ENCODE data around the gene PRM2.

Gene PRM2

GRCh38 chr16:11238272-11239202, 37.7 kb downstream of the PRM2 start:
- TF ChIP-seq CTCF (IDR thresholded peaks at IDR 0.05; ENCODE audit: low read depth, low read length), result no peak
- Histone ChIP-seq H3K27me3 (no peaks in the 10 kb centered on the region), H3K4me3 (ENCODE audit: low read depth, low read length) (no peak overlapping the region), H3K36me3 (no peaks in the 10 kb centered on the region), H3K9me3 (no peaks in the 10 kb centered on the region), H3K4me1 (no peaks in the 10 kb centered on the region)
- DNase-seq, result no peak

GRCh38 chr16:11236461-11237254, 39.6 kb downstream of the PRM2 start:
- no peaks in the 10 kb centered on the region for H3K4me1 ChIP-seq
- no peaks in the 10 kb centered on the region for H3K36me3 ChIP-seq
- no peaks in the 10 kb centered on the region for H3K27me3 ChIP-seq
- no peak overlapping the region for H3K4me3 ChIP-seq (ENCODE audit: low read depth, low read length)
- H3K9me3 ChIP-seq, result no peaks in the 10 kb centered on the region
- TF ChIP-seq CTCF (IDR thresholded peaks at IDR 0.05; ENCODE audit: low read depth, low read length), result no peak
- no peak for DNase-seq

GRCh38 chr16:11235703-11235991, 40.6 kb downstream of the PRM2 start:
- no peak for TF ChIP-seq CTCF (IDR thresholded peaks at IDR 0.05; ENCODE audit: low read depth, low read length)
- Histone ChIP-seq H3K4me1 (no peaks in the 10 kb centered on the region), H3K27me3 (no peaks in the 10 kb centered on the region), H3K36me3 (no peaks in the 10 kb centered on the region), H3K4me3 (ENCODE audit: low read depth, low read length) (no peak overlapping the region), H3K9me3 (no peaks in the 10 kb centered on the region; the same call in 1 of the 2 replicates)
- no peak for DNase-seq

- no peaks in the 10 kb centered on the region for H3K36me3 ChIP-seq
- no peaks in the 10 kb centered on the region for H3K4me1 ChIP-seq
- no peak for TF ChIP-seq CTCF (IDR thresholded peaks at IDR 0.05; ENCODE audit: low read depth, low read length)
- no peaks in the 10 kb centered on the region; the same call in 1 of the 2 replicates for H3K9me3 ChIP-seq
- no peak overlapping the region for H3K4me3 ChIP-seq (ENCODE audit: low read depth, low read length)
- H3K27me3 ChIP-seq, result no peaks in the 10 kb centered on the region
- no peak for DNase-seq
Measured at GRCh38 chr16:11234884-11235702, 41.2 kb downstream of the PRM2 start.

- no peaks in the 10 kb centered on the region; the same call in 1 of the 2 replicates for H3K9me3 ChIP-seq
- H3K4me1 ChIP-seq, result no peaks in the 10 kb centered on the region
- no peaks in the 10 kb centered on the region for H3K36me3 ChIP-seq
- TF ChIP-seq CTCF (IDR thresholded peaks at IDR 0.05; ENCODE audit: low read depth, low read length), result no peak
- DNase-seq, result no peak
- no peaks in the 10 kb centered on the region for H3K27me3 ChIP-seq
- no peak overlapping the region for H3K4me3 ChIP-seq (ENCODE audit: low read depth, low read length)
Measured at GRCh38 chr16:11233727-11234376, 42.4 kb downstream of the PRM2 start.
